ENCODE measurements around the gene UNC5A.

Gene UNC5A

DNA sequence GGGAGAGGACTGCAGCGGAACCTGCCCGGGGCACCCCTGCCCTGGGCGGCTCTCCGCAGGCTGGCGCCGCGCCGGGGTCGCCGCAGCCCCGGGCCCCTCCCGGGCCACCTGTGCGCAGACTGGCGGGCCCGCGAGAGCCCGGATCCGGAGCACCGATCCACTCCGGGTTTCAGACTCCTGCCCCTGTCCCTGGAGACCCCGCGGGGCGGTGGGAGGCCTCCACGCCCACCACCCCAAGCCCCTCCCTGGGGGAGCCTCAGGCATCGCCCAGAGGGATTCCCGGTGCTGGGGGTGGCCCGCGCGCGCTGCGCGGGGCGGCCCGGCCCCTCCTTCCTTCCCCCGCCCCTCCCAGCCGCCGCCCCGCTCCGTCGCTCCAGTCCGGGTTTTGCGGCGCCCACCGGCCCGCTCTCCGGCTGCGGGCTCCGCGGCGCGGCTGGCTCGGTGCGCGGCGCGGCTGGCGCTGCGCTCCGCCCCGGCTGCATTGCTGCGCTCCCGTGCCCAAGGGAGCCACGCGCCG is at the start of gene UNC5A:
Gene UNC5A, plus strand, starts transcription at position 479 of the 517 bp plus-strand sequence. CDS start 192 bp downstream, outside the sequence.
- peak; percentile 28 to 57 for DNase-seq

- no peak for DNase-seq
Observed at GRCh38 chr5:176761755-176762154, 48.6 kb upstream of the UNC5A start.

- no peak for DNase-seq
Observed at GRCh38 chr5:176762489-176762888, 47.9 kb upstream of the UNC5A start.

- no peak for DNase-seq
Observed at GRCh38 chr5:176765687-176766086, 44.7 kb upstream of the UNC5A start.

DNA sequence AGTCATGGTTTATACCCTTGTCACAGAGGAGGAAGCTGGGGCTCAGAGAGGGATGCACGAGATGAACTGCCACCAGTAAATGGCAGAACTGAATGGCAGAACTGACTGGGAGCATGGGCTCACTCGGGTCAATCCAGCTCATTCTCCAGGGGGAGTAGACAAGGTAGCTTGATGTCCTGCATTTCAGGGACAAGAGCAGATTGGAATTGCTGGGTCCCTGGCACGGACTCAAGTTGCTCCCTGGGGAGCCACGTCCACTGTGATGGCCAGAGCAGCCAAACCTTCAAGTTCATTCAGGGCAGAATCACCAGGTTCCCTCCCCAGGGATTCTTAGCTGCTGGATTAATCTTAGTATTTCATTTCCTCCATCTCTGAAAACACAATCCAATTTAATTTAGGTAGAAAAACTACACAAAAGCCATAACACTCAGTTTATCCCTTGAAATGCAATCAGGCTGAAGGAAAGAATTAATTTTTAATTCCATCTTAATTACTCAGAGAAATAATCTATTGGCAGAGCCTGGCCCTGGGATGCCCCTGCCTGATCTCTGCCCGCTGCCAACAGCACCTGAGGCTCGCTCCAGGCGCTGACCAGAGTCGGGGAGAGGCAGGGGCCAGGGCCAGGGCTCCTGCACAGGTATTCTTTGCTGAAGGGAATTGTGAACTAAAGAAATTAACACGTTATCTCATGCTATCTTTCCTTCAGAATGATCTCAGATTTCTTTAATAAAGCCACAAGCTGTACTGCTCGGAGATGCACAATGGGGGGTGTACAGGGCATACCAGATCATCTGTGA is 42.0 kb upstream of the UNC5A start:
- DNase-seq, result no peak

GRCh38 chr5:176769911-176770310 is 40.4 kb upstream of the UNC5A start:
- DNase-seq, result no peak

DNA sequence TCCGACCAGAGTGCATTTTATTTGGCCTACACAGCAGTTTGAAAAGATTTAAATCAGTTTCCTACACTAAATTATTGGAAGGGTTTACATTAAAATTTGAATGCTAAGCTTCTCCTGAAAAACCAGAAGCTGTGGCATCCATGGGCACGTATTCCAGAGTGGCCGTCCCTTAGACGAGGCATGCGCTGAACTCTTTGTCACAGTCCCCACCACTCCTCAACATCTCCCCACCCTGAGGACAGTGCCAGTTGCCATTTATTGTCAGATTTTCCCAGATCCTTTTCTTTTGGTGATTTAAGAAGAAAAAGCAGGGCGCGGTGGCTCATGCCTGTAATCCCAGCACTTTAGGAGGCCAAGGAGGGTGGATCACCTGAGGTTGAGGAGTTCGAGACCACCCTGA is 39.9 kb upstream of the UNC5A start:
- DNase-seq, result no peak

DNA sequence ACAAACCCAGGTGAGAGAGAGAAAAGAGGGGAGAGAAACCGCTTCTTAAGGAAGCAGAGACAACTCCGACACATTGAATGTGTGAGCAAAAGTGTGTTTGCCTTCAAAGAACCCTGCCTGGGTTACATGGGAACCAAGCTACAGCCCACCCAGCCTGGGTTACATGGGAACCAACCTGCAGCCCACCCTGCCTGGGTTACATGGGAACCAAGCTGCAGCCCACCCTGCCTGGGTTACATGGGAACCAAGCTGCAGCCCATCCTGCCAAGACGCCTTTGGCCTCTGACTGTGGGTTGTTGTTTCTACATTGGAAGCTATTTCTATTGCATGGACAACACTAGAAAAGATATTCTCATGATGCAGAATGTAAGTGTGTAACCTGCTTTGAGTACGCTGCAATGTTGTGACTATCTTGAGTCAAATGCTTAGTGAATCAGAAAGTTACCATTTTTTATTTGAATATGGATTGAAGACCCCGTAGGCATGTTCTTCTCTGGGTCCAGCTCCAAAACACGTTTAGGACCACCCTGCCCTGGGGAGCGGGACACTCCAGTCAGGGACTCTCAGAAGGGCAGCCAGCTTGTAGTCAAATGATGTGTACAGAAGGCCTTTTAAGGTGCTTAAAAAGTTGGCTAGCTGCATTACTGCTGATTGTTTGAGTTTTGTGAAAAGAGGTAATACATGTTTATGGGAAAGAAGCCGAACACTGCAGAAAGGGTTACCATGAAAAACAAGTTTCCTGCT is 39.1 kb upstream of the UNC5A start:
- DNase-seq, result no peak

DNA sequence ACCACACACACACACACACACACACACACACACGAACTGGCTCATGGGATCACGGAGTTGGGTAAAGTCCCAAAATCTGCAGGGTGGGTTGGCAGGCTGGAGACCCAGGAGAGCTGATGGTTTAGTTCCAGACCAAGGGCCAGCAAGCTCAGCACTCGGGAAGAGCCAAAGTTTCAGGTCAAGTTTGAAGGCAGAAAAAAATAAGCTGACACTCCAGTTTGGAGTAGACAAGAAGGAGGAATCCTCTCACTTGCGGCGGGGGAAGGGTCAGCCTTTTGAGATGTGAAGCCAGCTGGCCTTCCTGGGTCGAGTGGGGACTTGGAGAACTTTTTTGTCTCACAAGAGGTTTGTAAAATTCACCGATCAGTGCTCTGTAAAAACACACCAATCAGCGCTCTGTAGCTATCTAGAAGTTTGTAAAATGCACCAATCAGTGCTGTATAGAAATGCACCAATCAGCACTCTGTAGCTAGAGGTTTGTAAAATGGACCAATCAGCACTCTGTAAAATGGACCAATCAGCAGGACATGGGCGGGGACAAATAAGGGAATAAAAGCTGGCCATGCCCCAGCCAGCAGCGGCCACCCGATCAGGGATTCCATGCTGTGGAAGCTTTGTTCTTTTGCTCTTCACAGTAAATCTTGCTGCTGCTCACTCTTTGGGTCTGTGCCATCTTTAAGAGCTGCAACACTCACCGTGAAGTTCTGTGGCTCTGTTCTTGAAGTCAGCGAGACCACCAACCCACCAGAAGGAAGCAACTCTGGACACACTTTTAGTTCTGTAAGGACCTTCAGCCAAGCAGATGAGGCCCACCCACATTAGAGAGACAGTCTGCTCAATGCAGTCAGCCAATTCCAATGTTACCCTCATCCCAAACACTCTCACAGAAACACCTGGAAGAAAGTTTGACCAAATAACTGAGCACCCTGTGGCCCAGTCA is 37.8 kb upstream of the UNC5A start:
- no peak for DNase-seq

- no peak for DNase-seq
Observed at GRCh38 chr5:176773408-176774035, 36.8 kb upstream of the UNC5A start.

DNA sequence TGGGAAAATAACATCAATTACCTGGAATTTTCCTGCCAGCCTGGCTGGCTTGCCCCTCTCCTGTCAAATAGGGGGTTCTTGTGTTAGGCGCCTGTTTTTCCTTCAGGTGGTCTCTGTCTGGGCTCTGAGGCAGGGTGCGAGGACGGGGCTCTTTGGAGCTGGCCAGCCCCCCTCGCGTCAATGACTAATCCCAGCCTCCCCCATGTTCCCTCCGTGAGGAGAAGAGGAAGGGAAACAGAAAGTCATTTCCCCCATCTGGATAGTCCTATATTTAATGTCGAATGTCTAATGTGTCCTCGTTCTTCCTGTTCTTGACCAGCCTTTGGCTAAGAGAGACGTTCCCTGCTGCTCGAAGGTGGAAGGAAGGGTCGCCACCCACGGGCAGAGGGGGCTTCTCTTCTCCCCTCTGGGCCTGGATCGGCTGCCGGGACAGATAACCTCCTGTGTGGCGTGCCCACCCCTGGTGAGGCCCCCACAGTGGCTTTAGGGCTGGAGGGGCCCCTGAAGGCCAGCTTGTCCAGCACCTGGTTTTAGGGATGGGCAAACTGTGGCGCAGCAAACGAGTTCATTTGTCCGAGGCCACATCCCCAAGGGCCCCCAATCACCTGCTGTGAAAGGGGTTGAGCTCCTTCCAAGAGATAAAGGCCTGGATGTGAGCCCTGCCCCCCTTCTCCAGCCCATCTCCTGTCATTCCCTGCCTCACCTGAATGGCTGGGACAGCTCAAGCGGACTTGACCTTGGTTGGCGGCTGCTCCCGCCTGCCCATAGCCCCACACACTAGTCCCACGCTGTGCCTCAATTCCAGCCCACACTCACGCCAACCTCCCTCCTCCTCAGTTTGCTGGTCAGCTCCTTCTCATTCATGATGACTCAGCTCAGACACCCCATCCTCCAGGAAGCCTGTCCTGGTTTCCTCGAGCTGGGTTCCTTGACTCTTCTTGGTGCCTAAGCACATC is 35.9 kb upstream of the UNC5A start:
- DNase-seq, result no peak

DNA sequence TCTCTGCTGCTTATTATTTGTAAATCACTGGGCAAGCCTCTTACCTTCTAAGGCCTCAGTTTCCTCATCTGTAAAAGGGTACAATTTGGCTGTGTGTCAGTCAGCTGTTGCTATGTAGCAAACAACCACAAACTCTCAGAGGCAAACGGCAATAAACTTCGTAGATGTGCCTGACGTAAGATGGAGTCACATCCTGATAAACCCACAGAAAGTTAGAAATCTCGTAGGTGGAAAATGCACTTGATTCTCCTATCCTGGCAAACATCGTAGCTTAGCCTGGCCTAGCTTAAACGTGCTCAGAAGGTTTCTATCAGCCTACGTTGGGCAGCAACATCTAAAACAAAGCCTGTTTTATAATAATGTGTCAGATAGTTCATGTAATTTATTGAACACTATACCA is 35.0 kb upstream of the UNC5A start:
- DNase-seq, result no peak

- no peak for DNase-seq
Observed at GRCh38 chr5:176776141-176776865, 34.1 kb upstream of the UNC5A start.

DNA sequence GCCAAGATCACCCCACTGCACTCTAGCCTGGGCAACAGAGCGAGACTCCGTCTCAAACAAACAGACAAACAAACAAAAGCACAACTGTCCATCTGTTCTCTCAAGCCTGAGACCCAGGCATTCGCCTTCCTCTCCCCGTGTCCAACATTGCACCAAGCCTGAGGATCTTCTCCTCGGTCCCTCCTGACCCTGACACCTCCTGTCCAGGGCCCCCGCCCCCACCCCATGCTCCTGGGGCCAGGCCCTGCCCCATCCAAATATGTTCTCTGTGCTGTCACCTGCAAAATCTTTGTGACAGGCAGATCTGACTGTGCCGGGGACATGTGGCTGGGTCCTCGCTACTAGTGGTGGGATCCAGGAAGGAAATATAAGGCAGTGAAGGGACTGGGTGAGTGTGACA is 33.4 kb upstream of the UNC5A start:
- no peak for DNase-seq

GRCh38 chr5:176778921-176779465 is 31.4 kb upstream of the UNC5A start:
- no peak for DNase-seq

- no peak for DNase-seq
Observed at GRCh38 chr5:176779537-176779936, 30.8 kb upstream of the UNC5A start.

GRCh38 chr5:176780176-176781053 is 29.9 kb upstream of the UNC5A start:
- no peak for DNase-seq

DNA sequence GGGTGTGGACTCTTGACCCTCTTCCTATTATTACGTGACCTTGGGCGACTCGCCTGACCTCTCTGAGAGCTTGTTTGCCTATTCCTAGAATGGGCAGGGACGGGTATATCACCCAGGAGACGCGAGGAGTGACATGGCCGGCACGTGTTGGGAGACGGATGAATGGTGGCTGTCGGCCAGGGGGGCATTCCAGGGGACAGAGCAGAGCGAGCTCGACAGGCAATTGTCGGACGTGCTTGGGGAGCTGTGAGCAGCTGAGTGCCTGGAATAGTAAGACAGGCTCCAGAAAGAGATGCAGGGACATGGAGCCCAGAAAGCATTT is 29.3 kb upstream of the UNC5A start:
- DNase-seq, result no peak

Data from CD4-positive, alpha-beta T cell treated with Interleukin-1 beta for 1 hour (primary cell).